Measurements from ENCODE around the gene DALRD3.

- TF ChIP-seq CTCF (conservative IDR thresholded peaks at IDR 0.05; ENCODE audit: low read depth in 2 of 2) (no peak), EZH2 (IDR thresholded peaks at IDR 0.05; ENCODE audit: low read depth, unreplicated experiment) (no peak), POLR2AphosphoS5 (IDR thresholded peaks at IDR 0.05; ENCODE audit: low read depth) (no peak), CREB1 (CRISPR knock-in tag; IDR thresholded peaks at IDR 0.05; ENCODE audit: low read depth) (no peak), ZNF114 (CRISPR knock-in tag; IDR thresholded peaks at IDR 0.05) (no peak), ZNF462 (CRISPR knock-in tag; IDR thresholded peaks at IDR 0.05) (no peak), NANOG (IDR thresholded peaks at IDR 0.05; ENCODE audit: borderline replicate concordance) (no peak), JUNB (IDR thresholded peaks at IDR 0.05; ENCODE audit: unreplicated experiment) (no peak), EZH2phosphoT487 (IDR thresholded peaks at IDR 0.05; ENCODE audit: unreplicated experiment) (no peak), ZNF331 (CRISPR knock-in tag; IDR thresholded peaks at IDR 0.05; ENCODE audit: low read depth) (no peak), STAT1 (IDR thresholded peaks at IDR 0.05; ENCODE audit: unreplicated experiment) (no peak)
- TF ChIP-seq, protein P1, sequence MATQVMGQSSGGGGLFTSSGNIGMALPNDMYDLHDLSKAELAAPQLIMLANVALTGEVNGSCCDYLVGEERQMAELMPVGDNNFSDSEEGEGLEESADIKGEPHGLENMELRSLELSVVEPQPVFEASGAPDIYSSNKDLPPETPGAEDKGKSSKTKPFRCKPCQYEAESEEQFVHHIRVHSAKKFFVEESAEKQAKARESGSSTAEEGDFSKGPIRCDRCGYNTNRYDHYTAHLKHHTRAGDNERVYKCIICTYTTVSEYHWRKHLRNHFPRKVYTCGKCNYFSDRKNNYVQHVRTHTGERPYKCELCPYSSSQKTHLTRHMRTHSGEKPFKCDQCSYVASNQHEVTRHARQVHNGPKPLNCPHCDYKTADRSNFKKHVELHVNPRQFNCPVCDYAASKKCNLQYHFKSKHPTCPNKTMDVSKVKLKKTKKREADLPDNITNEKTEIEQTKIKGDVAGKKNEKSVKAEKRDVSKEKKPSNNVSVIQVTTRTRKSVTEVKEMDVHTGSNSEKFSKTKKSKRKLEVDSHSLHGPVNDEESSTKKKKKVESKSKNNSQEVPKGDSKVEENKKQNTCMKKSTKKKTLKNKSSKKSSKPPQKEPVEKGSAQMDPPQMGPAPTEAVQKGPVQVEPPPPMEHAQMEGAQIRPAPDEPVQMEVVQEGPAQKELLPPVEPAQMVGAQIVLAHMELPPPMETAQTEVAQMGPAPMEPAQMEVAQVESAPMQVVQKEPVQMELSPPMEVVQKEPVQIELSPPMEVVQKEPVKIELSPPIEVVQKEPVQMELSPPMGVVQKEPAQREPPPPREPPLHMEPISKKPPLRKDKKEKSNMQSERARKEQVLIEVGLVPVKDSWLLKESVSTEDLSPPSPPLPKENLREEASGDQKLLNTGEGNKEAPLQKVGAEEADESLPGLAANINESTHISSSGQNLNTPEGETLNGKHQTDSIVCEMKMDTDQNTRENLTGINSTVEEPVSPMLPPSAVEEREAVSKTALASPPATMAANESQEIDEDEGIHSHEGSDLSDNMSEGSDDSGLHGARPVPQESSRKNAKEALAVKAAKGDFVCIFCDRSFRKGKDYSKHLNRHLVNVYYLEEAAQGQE (IDR thresholded peaks at IDR 0.05; ENCODE audit: unreplicated experiment), result no peak
- TF ChIP-seq, protein P2, sequence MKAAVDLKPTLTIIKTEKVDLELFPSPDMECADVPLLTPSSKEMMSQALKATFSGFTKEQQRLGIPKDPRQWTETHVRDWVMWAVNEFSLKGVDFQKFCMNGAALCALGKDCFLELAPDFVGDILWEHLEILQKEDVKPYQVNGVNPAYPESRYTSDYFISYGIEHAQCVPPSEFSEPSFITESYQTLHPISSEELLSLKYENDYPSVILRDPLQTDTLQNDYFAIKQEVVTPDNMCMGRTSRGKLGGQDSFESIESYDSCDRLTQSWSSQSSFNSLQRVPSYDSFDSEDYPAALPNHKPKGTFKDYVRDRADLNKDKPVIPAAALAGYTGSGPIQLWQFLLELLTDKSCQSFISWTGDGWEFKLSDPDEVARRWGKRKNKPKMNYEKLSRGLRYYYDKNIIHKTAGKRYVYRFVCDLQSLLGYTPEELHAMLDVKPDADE (IDR thresholded peaks at IDR 0.05), result no peak
Observed at GRCh38 chr3:49005998-49006397, 12.4 kb downstream of the DALRD3 start.

All from GM23338 (cell line).